Measurements from ENCODE around the gene SCAI.
"Not testable (repeated sequence)": the region's sequence is repeated elsewhere in the genome, so short reads cannot be mapped to it uniquely, and the experiment has no call there.

Gene SCAI

DNA sequence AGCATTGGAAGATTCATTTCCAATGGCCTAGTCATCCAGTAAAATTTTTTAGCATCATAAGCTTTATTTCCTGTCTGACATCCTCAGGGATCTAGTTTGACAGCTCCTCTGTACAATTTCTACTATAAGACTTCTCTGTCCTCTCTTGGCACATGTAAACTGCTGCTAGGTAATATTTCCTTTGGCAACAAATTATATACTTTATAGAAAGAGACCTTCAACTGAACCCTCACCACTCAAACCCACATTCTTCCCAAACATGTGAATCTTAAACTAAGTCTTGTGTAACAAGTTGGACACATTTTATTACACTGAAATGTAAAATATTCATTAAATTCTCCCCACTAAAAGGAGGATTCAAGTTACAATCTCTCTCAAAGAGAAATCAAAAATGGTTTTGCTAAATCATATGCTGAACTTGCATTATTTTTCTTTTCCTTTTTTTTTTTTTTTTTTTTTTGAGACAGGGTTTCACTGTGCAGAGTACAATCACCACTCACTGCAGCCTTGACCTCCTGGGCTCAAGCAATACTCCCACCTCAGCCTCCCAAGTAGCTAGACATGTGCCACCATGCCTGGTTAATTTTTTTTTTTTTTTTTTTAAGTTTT is 36.9 kb downstream of the SCAI start:
- DNase-seq (ENCODE audit: low spot score), result no peak

DNA sequence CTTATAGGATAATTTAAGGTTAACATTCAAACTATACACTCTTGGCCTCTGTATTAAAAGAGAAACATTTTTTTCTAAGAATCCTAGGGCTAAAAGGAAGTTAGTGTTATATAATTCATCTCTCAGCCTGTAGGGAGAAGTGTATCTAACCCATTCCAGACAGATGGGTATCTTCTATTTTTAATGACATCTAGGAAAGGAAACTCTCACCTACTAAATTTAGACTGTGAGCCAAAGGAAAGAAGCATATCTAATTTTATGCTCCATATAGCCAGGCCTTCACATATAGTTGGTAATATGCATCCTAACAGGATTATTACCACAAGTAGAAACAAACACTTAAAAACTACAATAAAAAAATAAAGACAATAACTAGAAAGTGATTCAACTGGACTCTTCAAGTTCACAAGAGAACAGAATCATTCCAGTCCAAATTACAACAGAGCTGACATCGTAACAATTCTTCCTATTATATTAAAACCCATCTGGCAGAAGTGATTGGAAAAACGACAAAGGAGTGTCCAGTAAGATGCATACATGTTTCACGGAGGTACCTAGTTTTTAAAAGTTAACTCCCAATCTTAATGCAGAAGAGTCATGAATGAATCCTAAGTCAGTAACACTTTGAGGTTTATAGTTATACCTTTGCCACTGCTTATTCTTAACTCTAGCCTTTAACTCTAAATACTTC is 39.4 kb downstream of the SCAI start:
- no peak for DNase-seq (ENCODE audit: low spot score)

DNA sequence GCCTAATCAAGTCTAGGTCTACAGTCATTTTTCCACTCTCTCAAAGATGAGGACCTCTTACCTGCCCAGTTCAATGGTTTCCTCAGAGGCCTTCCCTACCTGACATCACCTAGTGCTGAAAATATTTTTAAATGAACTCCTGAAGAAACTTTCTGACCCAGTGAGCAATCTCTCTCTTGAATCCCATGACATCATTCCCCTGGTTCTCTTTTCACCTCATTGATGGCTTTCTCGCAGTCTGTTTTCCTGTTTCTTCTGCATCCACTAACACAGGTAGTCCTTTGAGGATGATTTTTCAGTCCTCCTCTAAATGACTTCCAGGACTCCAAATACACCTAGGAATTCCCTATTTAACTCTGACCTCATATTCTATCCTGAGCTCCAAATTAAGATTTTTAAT is 40.3 kb downstream of the SCAI start:
- no peak for DNase-seq (ENCODE audit: low spot score)

GRCh38 chr9:125100822-125101221 is 42.5 kb downstream of the SCAI start:
- no peak for DNase-seq (ENCODE audit: low spot score)

GRCh38 chr9:125099816-125100215 is 43.5 kb downstream of the SCAI start:
- no peak for DNase-seq (ENCODE audit: low spot score)

GRCh38 chr9:125095821-125096443 is 47.4 kb downstream of the SCAI start:
- no peak for DNase-seq (ENCODE audit: low spot score)

DNA sequence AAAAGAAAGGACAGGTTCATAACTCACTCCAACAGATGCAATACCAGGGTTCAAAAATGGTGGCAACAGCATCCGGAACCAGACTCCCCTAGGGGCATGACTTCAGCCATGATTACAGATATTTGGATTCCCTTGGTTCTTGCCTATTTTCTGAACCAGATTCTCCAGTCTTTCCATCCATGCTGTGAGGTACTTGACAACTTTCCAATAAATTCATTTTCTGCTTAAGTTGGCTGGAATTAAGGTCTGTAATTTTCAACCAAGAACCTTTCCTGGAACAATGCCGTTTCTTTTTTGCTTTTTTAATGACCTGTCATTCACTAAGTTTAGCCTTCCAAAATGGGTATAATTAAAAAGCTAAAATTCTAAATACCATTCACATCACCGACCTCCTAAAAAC is 52.2 kb downstream of the SCAI start:
- DNase-seq (ENCODE audit: low spot score), result no peak

DNA sequence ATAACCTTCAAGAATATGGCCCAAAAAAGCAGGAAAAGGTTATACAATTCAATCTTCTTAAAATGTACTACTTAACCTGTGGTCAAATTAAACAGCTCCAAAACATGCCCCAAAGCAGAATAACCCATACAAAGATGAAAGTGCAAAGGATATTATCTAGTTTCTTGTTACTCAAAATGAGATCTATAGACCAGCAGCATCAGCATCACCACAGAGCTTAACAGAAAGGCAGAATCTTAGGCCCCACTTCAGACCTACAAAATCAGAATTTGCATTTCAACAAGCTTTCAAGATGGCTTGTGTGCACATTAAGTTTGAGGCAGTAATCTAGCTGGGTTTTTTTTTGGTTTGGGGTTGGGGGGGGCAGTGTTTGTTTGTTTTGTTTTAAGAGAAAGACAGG is 54.0 kb downstream of the SCAI start:
- DNase-seq (ENCODE audit: low spot score), result no peak

GRCh38 chr9:125088752-125089151 is 54.6 kb downstream of the SCAI start:
- DNase-seq (ENCODE audit: low spot score), result no peak

DNA sequence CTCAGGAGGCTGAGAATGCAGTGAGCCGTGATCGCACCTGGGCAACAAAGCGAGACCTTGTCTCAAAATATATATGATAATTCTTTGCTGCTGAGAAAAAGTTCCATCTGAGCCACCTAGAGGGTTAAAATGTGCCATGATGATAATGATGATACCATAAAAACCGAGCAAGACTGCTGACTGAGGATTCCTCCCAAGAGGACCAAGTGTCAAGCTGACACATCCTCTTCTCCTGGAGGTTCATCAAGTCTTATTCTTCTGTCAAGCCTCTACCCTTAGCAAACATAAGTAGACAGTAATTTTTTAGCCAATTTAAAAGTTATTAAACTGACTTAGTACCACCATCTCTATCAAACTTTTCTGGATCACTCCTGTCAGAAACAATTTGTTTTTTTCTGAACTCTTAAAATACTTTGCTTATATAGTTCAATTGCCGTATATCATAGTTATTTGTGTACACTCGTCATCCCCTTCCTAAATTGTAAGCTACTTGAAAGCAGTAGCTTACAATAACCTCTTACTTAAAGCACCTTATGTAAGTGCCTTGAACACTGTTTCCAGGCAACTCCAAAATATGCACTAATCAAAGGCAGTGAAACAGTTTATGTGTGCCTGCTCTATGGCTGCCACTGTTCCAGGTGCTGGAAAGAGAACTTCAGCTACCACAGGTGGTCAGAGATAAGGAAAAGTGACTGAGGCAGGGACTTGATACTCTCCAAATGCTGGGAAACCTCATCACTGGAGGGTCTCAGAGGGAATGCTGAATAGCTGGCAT is 57.4 kb downstream of the SCAI start:
- no peak for DNase-seq (ENCODE audit: low spot score)

- not testable (repeated sequence) for DNase-seq (ENCODE audit: low spot score)
Measured at GRCh38 chr9:125082197-125082596, 61.1 kb downstream of the SCAI start.

GRCh38 chr9:125080797-125081196 is 62.5 kb downstream of the SCAI start:
- DNase-seq (ENCODE audit: low spot score), result not testable (repeated sequence)

DNA sequence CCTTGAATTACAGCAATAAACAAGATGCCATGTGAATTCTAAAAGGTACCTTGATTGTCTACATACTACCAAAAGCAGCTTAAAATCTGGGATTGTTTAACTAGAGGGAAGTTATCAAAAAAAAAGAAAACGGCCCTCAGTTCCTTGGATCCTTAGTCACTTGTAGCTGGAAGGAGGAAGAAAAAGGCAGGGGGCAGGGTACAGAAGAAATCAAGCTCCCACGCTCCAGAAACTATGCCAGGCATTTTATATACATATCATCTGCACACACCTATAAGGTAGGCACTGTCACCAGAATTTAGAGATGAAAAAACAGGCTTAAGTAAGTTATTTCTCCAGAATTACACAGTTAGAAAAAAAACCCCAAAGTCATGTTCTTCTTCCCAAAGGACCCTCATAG is 63.4 kb downstream of the SCAI start:
- DNase-seq (ENCODE audit: low spot score), result no peak

GRCh38 chr9:125075997-125076396 is 67.3 kb downstream of the SCAI start:
- no peak for DNase-seq (ENCODE audit: low spot score)

GRCh38 chr9:125074976-125075375 is 68.4 kb downstream of the SCAI start:
- DNase-seq (ENCODE audit: low spot score), result no peak

DNA sequence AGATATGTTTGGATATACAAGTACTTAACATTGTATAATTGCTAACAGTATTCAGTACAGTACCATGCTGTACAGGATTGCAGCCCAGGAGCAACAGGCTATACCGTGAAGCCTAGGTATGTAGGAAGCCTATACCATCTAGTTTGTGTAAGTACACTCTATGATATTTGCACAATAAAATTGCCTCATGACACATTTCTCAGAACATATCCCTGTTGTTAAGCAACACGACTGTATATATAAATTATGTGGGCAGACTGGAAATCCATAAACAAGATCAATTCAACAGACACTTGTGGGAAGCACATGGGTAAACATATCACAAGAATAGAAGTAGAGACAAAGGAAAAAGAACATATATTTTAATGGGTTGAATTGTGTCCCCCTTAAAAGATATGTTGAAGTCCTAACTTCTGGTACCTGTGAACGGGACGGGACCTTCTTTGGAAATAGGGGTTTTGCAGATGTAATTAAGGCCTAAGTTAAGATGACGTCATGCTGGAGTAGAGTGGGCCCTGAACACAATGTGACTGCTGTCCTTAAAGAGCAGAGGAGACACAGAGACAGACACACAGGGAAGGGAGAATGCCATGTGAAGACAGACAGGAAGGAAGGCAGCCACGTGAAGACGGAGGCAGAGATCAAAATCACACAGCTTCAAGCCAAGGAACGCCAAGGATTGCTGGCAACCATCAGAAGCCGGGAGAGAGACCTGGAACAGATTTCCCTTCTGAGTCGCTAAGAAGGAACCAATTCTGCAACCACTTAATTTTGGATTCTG is 76.3 kb downstream of the SCAI start:
- peak; percentile 35 for DNase-seq (ENCODE audit: low spot score)

GRCh38 chr9:125061391-125061790 is 81.9 kb downstream of the SCAI start:
- DNase-seq (ENCODE audit: low spot score), result no peak

DNA sequence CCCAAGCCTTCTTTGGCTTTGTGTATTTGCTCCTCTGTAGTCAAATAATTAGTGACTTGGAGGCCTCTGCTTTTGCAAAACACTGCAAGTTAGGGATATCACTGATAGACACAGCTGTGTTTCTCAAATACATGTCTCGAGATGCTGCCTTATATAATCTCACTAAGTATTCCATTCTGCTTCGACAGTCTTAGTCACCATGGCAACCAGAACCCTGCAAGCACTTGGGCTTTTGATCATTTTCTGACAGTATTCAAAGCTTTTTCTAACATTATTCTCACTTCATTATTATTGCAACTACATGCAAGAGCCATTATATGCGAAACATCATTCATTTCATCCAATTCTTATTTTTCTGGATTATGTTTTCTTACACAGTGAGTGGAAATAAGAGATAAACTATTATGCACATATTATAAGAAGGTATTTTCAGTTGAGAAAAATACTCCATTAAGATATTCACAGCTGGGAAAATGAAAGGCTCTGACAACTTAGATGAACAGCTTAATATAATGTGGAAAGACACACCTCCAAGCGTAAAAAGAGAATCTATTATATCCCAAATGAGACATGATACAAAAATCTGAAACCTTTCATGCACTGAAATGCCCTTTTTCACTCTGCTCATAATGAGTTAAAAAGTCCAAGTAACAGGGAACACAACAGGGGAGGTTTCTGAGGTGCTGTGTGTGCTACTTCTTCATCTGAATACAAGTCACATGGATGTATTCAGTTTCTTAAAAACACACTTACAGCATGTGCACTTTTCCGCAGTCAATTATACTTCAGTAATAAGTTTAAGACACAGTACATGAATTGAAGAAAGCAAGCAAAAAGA is 93.9 kb downstream of the SCAI start:
- DNase-seq (ENCODE audit: low spot score), result peak; percentile 4

DNA sequence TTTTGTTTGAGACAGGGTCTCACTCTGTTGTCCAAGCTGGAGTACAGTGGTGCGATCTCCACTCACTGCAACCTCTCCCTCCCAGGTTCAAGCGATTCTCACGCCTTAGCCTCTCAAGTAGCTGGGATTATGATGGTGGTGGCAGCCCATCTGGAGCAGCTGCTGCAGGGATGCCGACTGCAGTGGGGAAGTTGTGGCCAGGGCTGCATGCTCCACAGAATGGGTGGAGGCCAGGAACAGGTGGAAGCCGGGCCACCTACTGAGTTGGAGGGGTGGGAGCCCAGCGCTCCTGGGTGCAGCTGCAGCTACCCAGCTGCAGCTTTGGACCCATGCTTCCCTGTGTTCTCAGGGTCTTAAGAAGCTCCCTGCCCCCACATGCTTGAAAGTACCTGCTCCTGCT is 99.7 kb downstream of the SCAI start:
- no peak for DNase-seq (ENCODE audit: low spot score)

GRCh38 chr9:125043148-125043547 is 100.2 kb downstream of the SCAI start:
- no peak for DNase-seq (ENCODE audit: low spot score)

DNA sequence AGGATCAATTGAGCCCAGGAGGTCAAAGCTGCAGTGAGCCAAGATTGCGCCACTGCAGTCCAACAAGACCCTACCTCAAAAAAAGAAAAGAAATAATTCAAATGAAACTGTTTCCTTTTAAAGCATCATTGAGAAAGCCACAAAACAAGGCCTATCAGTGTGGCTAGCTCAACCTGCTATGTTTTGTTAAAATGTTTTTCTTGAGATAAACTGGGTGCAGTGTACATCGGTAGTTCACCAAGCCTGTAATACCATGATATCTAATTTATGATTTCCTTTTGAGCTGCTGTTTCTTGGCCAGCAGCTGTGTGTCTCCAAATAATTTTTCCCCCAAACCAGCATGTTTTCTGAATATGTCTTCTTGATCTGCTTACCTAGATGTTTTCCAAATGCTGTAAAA is 105.2 kb downstream of the SCAI start:
- no peak for DNase-seq (ENCODE audit: low spot score)
